Erythroblast (primary cell): Measurements from ENCODE around the gene TOMM6.

ENCODE experiments used
- GATA1 ChIP-seq: IDR thresholded peaks from 2 replicates; pipeline ENCODE4 v1.6.1; 2011; ENCODE audit warnings: low read depth, mild to moderate bottlenecking, control low read depth, low read length, moderate library complexity
- POLR2A ChIP-seq: IDR thresholded peaks from 2 replicates; pipeline ENCODE4 v1.6.1; 2011; ENCODE audit warnings: mild to moderate bottlenecking, low read length

DNA sequence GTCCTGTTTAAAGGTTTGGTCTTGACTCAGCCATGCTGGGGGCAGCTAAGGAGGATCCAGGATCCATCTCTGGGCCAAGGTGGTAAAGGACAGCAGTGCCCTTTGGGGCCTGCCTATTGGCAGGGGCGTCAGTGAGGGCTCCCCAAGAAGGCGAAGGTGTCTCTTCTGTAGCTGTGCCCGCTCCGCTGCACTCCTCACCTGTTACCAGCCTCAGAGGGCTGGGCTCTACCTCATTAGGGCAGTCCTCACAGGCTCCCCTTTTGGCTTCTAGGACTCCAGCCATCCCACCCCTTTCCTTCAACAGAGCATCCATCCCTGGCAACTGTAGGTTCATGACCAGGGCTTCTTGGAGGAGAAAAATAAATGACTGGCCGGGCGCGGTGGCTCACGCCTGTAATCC, 18.1 kb upstream of the TOMM6 start:
- TF ChIP-seq POLR2A: no peak
- TF ChIP-seq GATA1: no peak
